HG02981 (cell line): ENCODE data around the gene GOSR1.
"Not testable (repeated sequence)": the region's sequence is repeated elsewhere in the genome, so short reads cannot be mapped to it uniquely, and the experiment has no call there.

Source experiments
- ATAC-seq: cut with Tn5 transposase; IDR thresholded peaks from one replicate; pipeline ENCODE4 v1.9.1; 2021; ENCODE audit warnings: mild to moderate bottlenecking, moderate library complexity; ENCODE audit not compliant: unreplicated experiment

The GOSR1 gene

GRCh38 chr17:30503558-30503957 lies 26.4 kb downstream of the GOSR1 start:
- ATAC-seq = no peak

- ATAC-seq = no peak
Measured at GRCh38 chr17:30505868-30506417, 28.7 kb downstream of the GOSR1 start.

- no peak for ATAC-seq
Measured at GRCh38 chr17:30506481-30506880, 29.3 kb downstream of the GOSR1 start.

- no peak for ATAC-seq
Measured at GRCh38 chr17:30513346-30513745, 36.1 kb downstream of the GOSR1 start.

GRCh38 chr17:30514895-30515596 lies 37.8 kb downstream of the GOSR1 start:
- no peak for ATAC-seq

GRCh38 chr17:30517786-30518185 lies 40.6 kb downstream of the GOSR1 start:
- no peak for ATAC-seq

GRCh38 chr17:30519166-30519565 lies 42.0 kb downstream of the GOSR1 start:
- no peak for ATAC-seq

- ATAC-seq = no peak
Measured at GRCh38 chr17:30519707-30520106, 42.5 kb downstream of the GOSR1 start.

GRCh38 chr17:30520436-30520835 lies 43.2 kb downstream of the GOSR1 start:
- no peak for ATAC-seq

DNA sequence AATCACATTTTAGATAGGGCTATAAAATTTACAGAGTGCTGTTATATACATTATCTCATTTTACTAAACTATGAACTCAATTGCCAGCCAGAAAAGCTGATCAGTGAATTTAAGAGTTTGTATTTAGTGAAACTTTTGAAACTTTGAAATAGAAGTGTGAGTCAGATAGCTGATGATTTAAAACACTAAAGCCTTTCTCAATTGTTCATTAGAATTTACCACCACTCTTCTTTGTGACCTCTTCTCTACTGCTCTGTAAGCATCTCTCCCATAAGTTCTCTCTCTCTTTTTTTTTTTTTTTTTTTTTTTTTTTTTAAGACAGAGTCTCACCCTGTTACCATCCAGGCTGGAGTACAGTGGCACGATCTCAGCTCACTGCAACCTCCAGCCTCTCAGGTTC lies 43.7 kb downstream of the GOSR1 start:
- ATAC-seq = no peak

GRCh38 chr17:30521766-30522165 lies 44.6 kb downstream of the GOSR1 start:
- no peak for ATAC-seq

- not testable (repeated sequence) for ATAC-seq
Measured at GRCh38 chr17:30523236-30523635, 46.0 kb downstream of the GOSR1 start.

DNA sequence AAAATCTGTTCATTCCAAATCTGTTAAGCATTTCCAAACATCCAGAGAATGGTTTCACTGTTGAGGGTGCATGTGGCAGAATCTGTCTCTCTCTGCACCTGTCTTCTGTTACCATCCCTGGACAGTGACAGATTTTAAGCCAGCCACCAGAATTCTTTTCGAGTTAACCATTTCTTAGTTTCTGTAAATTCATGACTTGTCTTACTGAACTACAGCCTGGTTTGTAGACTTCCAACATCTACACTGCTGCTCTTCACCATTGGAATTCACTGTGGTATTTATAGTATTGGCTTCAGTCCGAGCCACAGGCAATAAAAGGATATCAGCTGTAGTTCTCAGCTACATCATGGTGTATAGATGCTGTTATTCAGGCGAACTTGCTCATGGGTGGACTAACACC lies 47.6 kb downstream of the GOSR1 start:
- no peak for ATAC-seq

GRCh38 chr17:30526401-30526800 lies 49.2 kb downstream of the GOSR1 start:
- no peak for ATAC-seq

GRCh38 chr17:30528701-30529100 lies 51.5 kb downstream of the GOSR1 start:
- not testable (repeated sequence) for ATAC-seq

DNA sequence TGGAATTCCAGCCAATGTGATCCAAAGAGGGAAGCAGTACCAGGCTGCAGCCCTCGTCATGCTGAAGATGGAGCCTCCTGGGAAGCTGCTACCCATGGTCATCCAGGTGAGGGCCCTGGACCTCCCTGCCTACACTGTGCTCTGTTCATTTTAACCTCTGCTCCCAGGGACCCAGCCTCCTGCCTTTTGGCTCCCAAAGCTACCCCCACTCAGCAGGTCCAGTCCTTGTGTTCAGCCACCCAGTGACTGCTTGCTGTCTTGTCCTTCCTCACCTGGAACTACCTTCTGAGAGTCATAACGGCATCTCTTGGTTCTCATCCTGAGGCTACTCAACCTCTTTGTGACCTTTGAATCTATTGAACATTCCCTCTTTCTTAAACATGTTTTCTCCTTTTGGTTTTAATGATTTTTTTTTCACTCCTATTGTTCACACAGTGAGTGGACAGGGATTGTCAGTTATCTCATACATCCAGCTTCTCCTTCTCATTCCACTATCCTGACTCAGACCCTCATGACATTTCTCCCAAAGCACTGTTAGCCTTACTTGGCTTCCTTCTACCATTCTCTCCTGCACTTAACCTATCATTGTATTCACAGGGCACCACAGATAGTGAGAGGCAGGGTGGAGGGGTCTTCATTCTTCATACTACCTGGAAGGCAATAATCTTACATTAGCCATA lies 53.3 kb downstream of the GOSR1 start:
- no peak for ATAC-seq

GRCh38 chr17:30532871-30533270 lies 55.7 kb downstream of the GOSR1 start:
- ATAC-seq = no peak

GRCh38 chr17:30534298-30534697 lies 57.1 kb downstream of the GOSR1 start:
- no peak for ATAC-seq

DNA sequence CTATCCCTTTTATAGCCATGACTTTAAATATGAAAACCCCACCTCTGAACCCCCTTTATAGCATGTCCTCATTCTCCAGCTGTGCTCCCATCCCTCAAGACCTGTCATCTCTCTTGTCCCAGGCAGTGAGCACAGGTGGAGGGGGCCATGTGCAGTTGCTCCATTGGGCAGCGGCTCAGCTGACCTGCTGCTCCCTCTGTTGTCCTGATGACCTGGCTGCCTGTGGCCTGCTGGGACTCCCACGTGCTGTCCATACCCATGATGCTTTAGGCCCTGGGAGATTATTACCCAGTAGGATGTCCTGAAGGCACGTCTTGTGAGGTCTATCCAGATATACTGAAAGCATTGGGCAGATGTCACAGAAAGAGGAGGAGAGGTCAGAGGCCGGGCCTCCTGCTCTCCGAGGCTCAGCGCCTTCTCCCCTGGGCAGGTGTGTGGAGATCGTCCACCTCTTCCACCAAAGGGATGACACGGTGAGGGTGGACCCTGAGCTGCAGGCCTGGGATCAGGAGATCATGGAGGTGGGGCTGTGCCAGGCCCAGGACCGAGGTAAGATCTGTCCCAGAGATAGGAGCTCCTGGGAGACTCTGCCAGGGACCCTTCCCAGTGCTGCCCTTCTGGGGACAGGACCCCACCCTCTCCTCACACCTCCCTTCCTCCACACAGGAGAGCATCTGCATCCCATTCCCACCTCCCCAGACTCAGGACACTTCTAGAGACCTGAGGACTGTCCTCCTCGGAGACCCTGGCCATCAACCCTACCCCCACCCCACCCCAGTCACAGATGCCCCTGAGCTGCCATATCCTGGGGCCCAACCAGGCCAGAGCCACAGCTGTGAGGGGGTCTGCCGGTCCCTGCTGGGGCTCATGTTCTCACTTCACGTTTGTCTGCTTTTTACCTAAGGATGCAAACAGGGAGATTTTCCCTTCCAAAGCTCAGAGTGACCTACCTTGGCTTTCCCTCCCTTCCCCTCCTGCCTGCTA lies 58.0 kb downstream of the GOSR1 start:
- ATAC-seq = no peak

- ATAC-seq = not testable (repeated sequence)
Measured at GRCh38 chr17:30536846-30537245, 59.6 kb downstream of the GOSR1 start.

GRCh38 chr17:30537667-30538066 lies 60.5 kb downstream of the GOSR1 start:
- not testable (repeated sequence) for ATAC-seq
